Epithelial cell of proximal tubule (primary cell): Measurements from ENCODE around the gene TMEM150C. TPM values are rescaled to one million over a fixed set of nuclear protein-coding genes. Genes with fewer than 3 reads are reported as not detected.

Experiments
- DNase-seq: peaks from one replicate; pipeline ENCODE4 v3.0.0-alpha.2; 2011; ENCODE audit warnings: low read depth
- H3K4me3 ChIP-seq: 2 replicates; pipeline ENCODE4 v1.5.1; 2011; ENCODE audit warnings: low read depth, mild to moderate bottlenecking, low read length
- CTCF ChIP-seq: conservative IDR thresholded peaks from 2 replicates; pipeline ENCODE4 v1.5.1; 2012; ENCODE audit warnings: low read depth, mild to moderate bottlenecking, low read length
- total RNA-seq: library from RNA; depleted of rRNA; stranded (reverse); fragments of >200 nt; gene quantifications from 2 replicates; pipeline ENCODE4 v1.2.3, GENCODE V29; 2015

The TMEM150C gene
- total RNA-seq, 1 donor from 2014 or later, result 2.9 TPM

GRCh38 chr4:82458729-82459128 lies 103.1 kb downstream of the TMEM150C start:
- H3K4me3 ChIP-seq, result no peak overlapping the region
- no peak for DNase-seq
- no peak for TF ChIP-seq CTCF

- no peak for TF ChIP-seq CTCF
- H3K4me3 ChIP-seq, result no peak overlapping the region
Measured at GRCh38 chr4:82457266-82457665, 104.5 kb downstream of the TMEM150C start.

GRCh38 chr4:82452026-82452425 lies 109.8 kb downstream of the TMEM150C start:
- no peak overlapping the region for H3K4me3 ChIP-seq
- DNase-seq, result no peak
- TF ChIP-seq CTCF, result no peak

More at GRCh38 chr4:82457266-82457665, 104.5 kb downstream of the TMEM150C start:
- no peak for DNase-seq

GRCh38 chr4:82450966-82451755 lies 110.6 kb downstream of the TMEM150C start:
- no peak for TF ChIP-seq CTCF
- H3K4me3 ChIP-seq, result no peak overlapping the region
- DNase-seq, result no peak

- no peak for TF ChIP-seq CTCF
- H3K4me3 ChIP-seq, result no peak overlapping the region
- no peak for DNase-seq
Measured at GRCh38 chr4:82447886-82448285, 113.9 kb downstream of the TMEM150C start.

GRCh38 chr4:82439088-82439487 lies 122.7 kb downstream of the TMEM150C start:
- DNase-seq, result no peak
- TF ChIP-seq CTCF, result no peak
- no peak overlapping the region for H3K4me3 ChIP-seq
